ENCODE results near the gene ABLIM2. TPM values are rescaled to one million over a fixed set of nuclear protein-coding genes. Genes with fewer than 3 reads are reported as not detected.

The ABLIM2 gene
- total and polyA plus RNA-seq, 2 experiments from 2014 or later, result 4.9 to 5.8 TPM

DNA sequence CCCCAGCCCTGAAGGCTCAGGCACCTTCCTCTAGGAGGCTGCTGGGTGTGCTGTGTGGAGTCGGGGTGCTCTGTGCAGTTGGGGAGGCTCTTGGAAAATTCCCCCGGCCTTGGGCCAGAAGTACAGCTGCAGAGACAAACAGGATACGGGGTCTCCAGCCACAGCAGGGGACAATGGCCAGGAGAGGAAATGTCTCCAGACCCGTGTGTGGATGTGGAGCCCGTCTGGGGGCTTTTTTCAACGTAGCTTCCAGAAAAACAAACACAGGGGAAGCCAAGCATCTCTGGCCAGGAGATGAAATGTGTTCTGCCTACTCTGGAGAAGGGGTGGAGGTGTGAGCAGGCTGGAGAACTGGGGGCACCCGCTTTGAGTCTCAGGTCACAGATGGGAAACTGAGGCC, 36.8 kb upstream of the ABLIM2 start:
- Histone ChIP-seq H3K9me3 (ENCODE audit: low read depth) (no peaks in the 10 kb centered on the region), H3K36me3 (no peaks in the 10 kb centered on the region), H3K4me1 (ENCODE audit: low read depth) (no peaks in the 10 kb centered on the region), H3K27me3 (no peaks in the 10 kb centered on the region), H3K4me3 (no peak overlapping the region), H3K27ac (no peak overlapping the region)
- DNase-seq (ENCODE audit: low read depth in 1 of 2, low spot score in 1 of 2), result no peak
- TF ChIP-seq, protein P1, sequence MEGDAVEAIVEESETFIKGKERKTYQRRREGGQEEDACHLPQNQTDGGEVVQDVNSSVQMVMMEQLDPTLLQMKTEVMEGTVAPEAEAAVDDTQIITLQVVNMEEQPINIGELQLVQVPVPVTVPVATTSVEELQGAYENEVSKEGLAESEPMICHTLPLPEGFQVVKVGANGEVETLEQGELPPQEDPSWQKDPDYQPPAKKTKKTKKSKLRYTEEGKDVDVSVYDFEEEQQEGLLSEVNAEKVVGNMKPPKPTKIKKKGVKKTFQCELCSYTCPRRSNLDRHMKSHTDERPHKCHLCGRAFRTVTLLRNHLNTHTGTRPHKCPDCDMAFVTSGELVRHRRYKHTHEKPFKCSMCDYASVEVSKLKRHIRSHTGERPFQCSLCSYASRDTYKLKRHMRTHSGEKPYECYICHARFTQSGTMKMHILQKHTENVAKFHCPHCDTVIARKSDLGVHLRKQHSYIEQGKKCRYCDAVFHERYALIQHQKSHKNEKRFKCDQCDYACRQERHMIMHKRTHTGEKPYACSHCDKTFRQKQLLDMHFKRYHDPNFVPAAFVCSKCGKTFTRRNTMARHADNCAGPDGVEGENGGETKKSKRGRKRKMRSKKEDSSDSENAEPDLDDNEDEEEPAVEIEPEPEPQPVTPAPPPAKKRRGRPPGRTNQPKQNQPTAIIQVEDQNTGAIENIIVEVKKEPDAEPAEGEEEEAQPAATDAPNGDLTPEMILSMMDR (IDR thresholded peaks at IDR 0.05; ENCODE audit: low read depth, low read length), result no peak

GRCh38 chr4:8194306-8195242, 36.0 kb upstream of the ABLIM2 start:
- H3K27me3 ChIP-seq, result no peaks in the 10 kb centered on the region
- no peak for DNase-seq (ENCODE audit: low read depth in 1 of 2, low spot score in 1 of 2)
- H3K4me3 ChIP-seq, result no peak overlapping the region
- TF ChIP-seq, protein P1 (IDR thresholded peaks at IDR 0.05; ENCODE audit: low read depth, low read length), result no peak
- no peaks in the 10 kb centered on the region for H3K36me3 ChIP-seq
- H3K27ac ChIP-seq, result no peak overlapping the region
- no peaks in the 10 kb centered on the region for H3K4me1 ChIP-seq (ENCODE audit: low read depth)
- H3K9me3 ChIP-seq (ENCODE audit: low read depth), result no peaks in the 10 kb centered on the region

GRCh38 chr4:8192748-8193738, 34.4 kb upstream of the ABLIM2 start:
- Histone ChIP-seq H3K27ac (no peak overlapping the region), H3K4me1 (ENCODE audit: low read depth) (no peaks in the 10 kb centered on the region), H3K4me3 (no peak overlapping the region), H3K27me3 (no peaks in the 10 kb centered on the region), H3K9me3 (ENCODE audit: low read depth) (no peaks in the 10 kb centered on the region), H3K36me3 (no peaks in the 10 kb centered on the region)
- TF ChIP-seq, protein P1 (IDR thresholded peaks at IDR 0.05; ENCODE audit: low read depth, low read length), result no peak
- peak in 1 of 2 donors; percentile 65 for DNase-seq (ENCODE audit: low read depth in 1 of 2, low spot score in 1 of 2)

DNA sequence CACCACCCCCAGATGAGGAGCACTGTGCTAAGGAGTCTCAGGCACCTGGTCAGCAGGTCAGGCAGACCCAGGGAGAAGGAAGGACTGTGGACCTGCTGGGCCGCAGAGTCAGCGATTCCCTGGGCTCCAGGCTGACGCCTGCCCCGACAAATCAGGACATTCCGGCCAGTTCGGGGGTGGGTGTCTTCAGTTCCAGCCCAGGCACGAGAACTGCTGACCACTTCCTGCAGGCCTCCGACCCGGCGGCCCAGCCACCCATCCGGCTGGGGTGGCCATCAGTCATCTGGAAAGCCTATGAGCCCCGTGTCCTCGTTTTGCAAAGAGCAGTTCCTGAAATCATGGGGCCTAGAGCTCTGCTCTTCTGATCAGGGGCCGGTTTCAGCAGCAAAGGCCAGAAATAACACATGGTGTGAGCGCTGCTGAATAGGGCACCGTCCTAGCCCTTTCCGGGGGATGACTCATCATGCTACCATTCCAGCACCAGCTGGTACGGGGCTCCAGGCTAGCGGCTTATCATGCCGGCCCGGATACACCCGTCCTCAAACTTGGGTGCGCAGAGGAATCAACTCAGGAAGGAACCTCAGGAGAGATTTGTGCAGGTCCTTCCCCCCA, 32.6 kb upstream of the ABLIM2 start:
- H3K36me3 ChIP-seq, result no peaks in the 10 kb centered on the region
- peaks cover under 1% of the 10 kb centered on the region for H3K4me1 ChIP-seq (ENCODE audit: low read depth)
- no peak overlapping the region for H3K27ac ChIP-seq
- no peaks in the 10 kb centered on the region for H3K9me3 ChIP-seq (ENCODE audit: low read depth)
- TF ChIP-seq, protein P1 (IDR thresholded peaks at IDR 0.05; ENCODE audit: low read depth, low read length), result no peak
- no peaks in the 10 kb centered on the region for H3K27me3 ChIP-seq
- H3K4me3 ChIP-seq, result no peak overlapping the region
- peak in 1 of 2 donors; percentile 90 for DNase-seq (ENCODE audit: low read depth in 1 of 2, low spot score in 1 of 2)

Measured in cardiac muscle cell (in vitro differentiated cells and primary cell).